ENCODE results near the gene PLPPR1.

- TF ChIP-seq CTCF (IDR thresholded peaks at IDR 0.05; ENCODE audit: extremely low read depth in 1 of 2, insufficient read depth in 1 of 2, low read depth in 1 of 2, low read length in 2 of 2): no peak
- no peak for TF ChIP-seq POLR2A (IDR thresholded peaks at IDR 0.05; ENCODE audit: low read depth, low read length)
- no peak for TF ChIP-seq POLR2AphosphoS5 (IDR thresholded peaks at IDR 0.05; ENCODE audit: insufficient read depth, low read depth, low read length)
Observed at GRCh38 chr9:101247297-101247696, 218.8 kb downstream of the PLPPR1 start.
